HepG2 (cell line): ENCODE measurements around the gene DNTTIP2. TPM values are rescaled to one million over a fixed set of nuclear protein-coding genes. Genes with fewer than 3 reads are reported as not detected.

ENCODE experiments used
- CBFB ChIP-seq: sonication (generic); formaldehyde crosslinking; IDR thresholded peaks from 2 replicates; pipeline ENCODE4 v1.4.0; 2020; ENCODE audit warnings: missing genetic modification reagents
- FOXO1 ChIP-seq: sonication (generic); formaldehyde crosslinking; IDR thresholded peaks from 2 replicates; pipeline ENCODE4 v1.4.0; 2020; ENCODE audit warnings: missing genetic modification reagents
- IRF2 ChIP-seq: IDR thresholded peaks from 2 replicates; pipeline ENCODE4 v1.6.1; 2018; ENCODE audit warnings: missing genetic modification reagents, missing compliant biosample characterization
- NFAT5 ChIP-seq: sonication (generic); formaldehyde crosslinking; IDR thresholded peaks from 2 replicates; pipeline ENCODE4 v1.4.0; 2020; ENCODE audit warnings: missing genetic modification reagents
- NR2C2 ChIP-seq: sonication (generic); formaldehyde crosslinking; IDR thresholded peaks from 2 replicates; pipeline ENCODE4 v1.4.0; 2020; ENCODE audit warnings: missing genetic modification reagents, mild to moderate bottlenecking, moderate library complexity, borderline replicate concordance
- PPARG ChIP-seq: conservative IDR thresholded peaks from 2 replicates; pipeline ENCODE4 v1.6.1; 2016; ENCODE audit warnings: missing biosample characterization, missing genetic modification reagents
- SETDB1 ChIP-seq: sonication (generic); formaldehyde crosslinking; IDR thresholded peaks from 2 replicates; pipeline ENCODE4 v1.5.1; 2020; ENCODE audit warnings: missing genetic modification reagents, mild to moderate bottlenecking, borderline replicate concordance
- TEAD2 ChIP-seq: sonication (generic); formaldehyde crosslinking; IDR thresholded peaks from 2 replicates; pipeline ENCODE4 v1.9.0; 2021; ENCODE audit warnings: missing genetic modification reagents
- ZMYM3 ChIP-seq: sonication (generic); formaldehyde crosslinking; IDR thresholded peaks from 2 replicates; pipeline ENCODE4 v1.5.1; 2020; ENCODE audit warnings: mild to moderate bottlenecking, missing genetic modification reagents
- ZNF235 ChIP-seq: sonication (generic); formaldehyde crosslinking; IDR thresholded peaks from 2 replicates; pipeline ENCODE4 v1.8.1; 2023; ENCODE audit warnings: mild to moderate bottlenecking, missing genetic modification reagents, borderline replicate concordance
- ZNF326 ChIP-seq: sonication (generic); formaldehyde crosslinking; IDR thresholded peaks from 2 replicates; pipeline ENCODE4 v1.4.0; 2020; ENCODE audit warnings: missing genetic modification reagents, borderline replicate concordance
- ZNF33A ChIP-seq: sonication (generic); formaldehyde crosslinking; IDR thresholded peaks from 2 replicates; pipeline ENCODE4 v1.5.1; 2020; ENCODE audit warnings: missing genetic modification reagents, mild to moderate bottlenecking, moderate library complexity, borderline replicate concordance
- ZNF558 ChIP-seq: sonication (generic); formaldehyde crosslinking; IDR thresholded peaks from 2 replicates; pipeline ENCODE4 v1.9.0; 2022; ENCODE audit warnings: mild to moderate bottlenecking, missing genetic modification reagents, borderline replicate concordance
- ZNF598 ChIP-seq: sonication (generic); formaldehyde crosslinking; IDR thresholded peaks from 2 replicates; pipeline ENCODE4 v1.5.1; 2020; ENCODE audit warnings: mild to moderate bottlenecking, missing genetic modification reagents, borderline replicate concordance
- ZNF772 ChIP-seq: sonication (generic); formaldehyde crosslinking; IDR thresholded peaks from 2 replicates; pipeline ENCODE4 v1.5.0; 2020; ENCODE audit warnings: mild to moderate bottlenecking, missing genetic modification reagents
- ZSCAN25 ChIP-seq: sonication (generic); formaldehyde crosslinking; IDR thresholded peaks from 2 replicates; pipeline ENCODE4 v1.8.0; 2022; ENCODE audit warnings: mild to moderate bottlenecking, missing genetic modification reagents
- polyA plus RNA-seq, 8 experiments: library from polyadenylated mRNA; depleted of rRNA in 3 of 8; stranded (reverse) in 7 of 8; unstranded in 1 of 8; fragments of >200 nt; fragmentation: Illumina TruSeq in 4 of 8; extraction: Trizol in 4 of 8; gene quantifications; 2 replicates each; pipeline versions ENCODE4 v1.2.1 to v1.2.3, GENCODE V29; 2011 to 2016; ENCODE audit warnings: low read depth in 4 of 8, missing spikeins in 1 of 8, mixed read lengths in 1 of 8; ENCODE audit not compliant: insufficient read depth in 1 of 8
- total RNA-seq, 5 experiments: library from RNA; depleted of rRNA; stranded (reverse); fragments of >200 nt; fragmentation: Illumina TruSeq; extraction: Trizol; gene quantifications; 2 replicates each; pipeline ENCODE4 v1.2.3, GENCODE V29; 2016; ENCODE audit warnings: low read depth in 1 of 5
- TF ChIP-seq, protein P1 (sequence below): sonication (generic); formaldehyde crosslinking; IDR thresholded peaks from 2 replicates; pipeline ENCODE4 v1.4.0; 2020; ENCODE audit warnings: missing genetic modification reagents
- TF ChIP-seq, protein P2 (sequence below): sonication (generic); formaldehyde crosslinking; IDR thresholded peaks from 2 replicates; pipeline ENCODE4 v1.4.0; 2020; ENCODE audit warnings: mild to moderate bottlenecking, low read depth, missing genetic modification reagents
- TF ChIP-seq, protein P3 (sequence below): sonication (generic); IDR thresholded peaks from 2 replicates; pipeline ENCODE4 v1.6.1; 2016; ENCODE audit warnings: low read depth, borderline replicate concordance

Gene DNTTIP2
- total and polyA plus RNA-seq, 2 of the 13 experiments (the other 11 are each of a cell fraction or from before 2014, with no cell fraction given): 11.4 to 63.3 TPM

DNA sequence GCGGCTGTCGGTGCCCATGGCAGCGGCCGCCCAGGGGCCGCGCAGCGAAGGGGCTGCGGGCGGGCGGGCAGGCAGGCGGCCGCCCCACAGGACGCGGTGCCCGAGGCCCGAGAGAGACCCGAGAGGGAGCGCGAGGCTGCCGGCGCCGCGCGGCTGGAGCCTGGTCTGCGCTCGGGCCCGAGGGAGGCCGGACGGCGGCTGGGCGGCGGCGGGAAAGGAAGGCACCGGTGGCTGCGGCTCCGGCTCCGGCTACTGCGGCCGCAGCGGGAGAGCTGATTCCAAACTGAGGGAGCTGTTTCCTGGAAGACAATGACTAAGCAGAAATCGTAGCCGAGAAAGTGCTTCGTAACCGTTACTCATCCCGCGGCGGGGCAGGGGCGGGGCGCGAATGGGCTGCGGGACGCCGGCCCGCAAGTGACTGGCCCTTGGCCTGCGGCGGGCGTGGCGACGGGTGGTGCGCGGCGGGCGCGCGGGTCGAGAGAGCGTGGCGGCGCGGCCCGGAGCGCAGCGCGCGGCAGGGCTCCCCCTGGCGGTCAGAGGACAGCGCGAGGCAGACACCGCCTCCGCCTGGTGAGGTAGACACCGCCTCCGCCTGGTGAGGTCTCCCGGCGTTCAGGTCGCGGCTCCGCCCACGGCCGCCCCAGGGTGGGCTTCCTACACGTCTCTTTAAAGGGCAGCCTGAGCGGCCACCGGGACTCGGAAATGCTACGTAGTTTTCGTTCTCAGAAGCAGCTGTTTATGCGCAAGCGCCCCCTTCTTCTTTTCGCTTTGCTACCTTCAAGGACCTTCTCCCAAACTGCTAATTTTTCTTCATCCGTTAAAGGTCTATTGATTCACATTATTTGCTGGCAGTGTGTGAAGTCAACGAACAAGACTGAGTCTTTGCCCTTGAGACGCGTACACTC, 30.4 kb upstream of the DNTTIP2 start, which contains the start of gene GCLM (continued):
- TF ChIP-seq NR2C2 (CRISPR knock-in tag) (peak; percentile 59; the same call in 1 of the 2 replicates), CBFB (peak; percentile 67), ZMYM3 (peak; percentile 48; the same call in 1 of the 2 replicates), ZNF598 (CRISPR knock-in tag) (no peak), ZNF33A (CRISPR knock-in tag) (no peak), ZSCAN25 (peak; percentile 70; the same call in 1 of the 2 replicates), ZNF558 (0 out of 2 replicates have a peak, but pooled peaks have one; percentile 29), SETDB1 (no peak), ZNF235 (CRISPR knock-in tag) (no peak), PPARG (CRISPR knock-in tag) (0 out of 2 replicates have a peak, but pooled peaks have one; percentile 32), ZNF326 (no peak), TEAD2 (CRISPR knock-in tag) (no peak), NFAT5 (no peak), ZNF772 (peak; percentile 19; the same call in 1 of the 2 replicates), FOXO1 (CRISPR knock-in tag) (peak; percentile 14; the same call in 1 of the 2 replicates), IRF2 (0 out of 2 replicates have a peak, but pooled peaks have one; percentile 66)
- TF ChIP-seq, protein P1, sequence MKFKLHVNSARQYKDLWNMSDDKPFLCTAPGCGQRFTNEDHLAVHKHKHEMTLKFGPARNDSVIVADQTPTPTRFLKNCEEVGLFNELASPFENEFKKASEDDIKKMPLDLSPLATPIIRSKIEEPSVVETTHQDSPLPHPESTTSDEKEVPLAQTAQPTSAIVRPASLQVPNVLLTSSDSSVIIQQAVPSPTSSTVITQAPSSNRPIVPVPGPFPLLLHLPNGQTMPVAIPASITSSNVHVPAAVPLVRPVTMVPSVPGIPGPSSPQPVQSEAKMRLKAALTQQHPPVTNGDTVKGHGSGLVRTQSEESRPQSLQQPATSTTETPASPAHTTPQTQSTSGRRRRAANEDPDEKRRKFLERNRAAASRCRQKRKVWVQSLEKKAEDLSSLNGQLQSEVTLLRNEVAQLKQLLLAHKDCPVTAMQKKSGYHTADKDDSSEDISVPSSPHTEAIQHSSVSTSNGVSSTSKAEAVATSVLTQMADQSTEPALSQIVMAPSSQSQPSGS (CRISPR knock-in tag): peak; percentile 78
- TF ChIP-seq, protein P2, sequence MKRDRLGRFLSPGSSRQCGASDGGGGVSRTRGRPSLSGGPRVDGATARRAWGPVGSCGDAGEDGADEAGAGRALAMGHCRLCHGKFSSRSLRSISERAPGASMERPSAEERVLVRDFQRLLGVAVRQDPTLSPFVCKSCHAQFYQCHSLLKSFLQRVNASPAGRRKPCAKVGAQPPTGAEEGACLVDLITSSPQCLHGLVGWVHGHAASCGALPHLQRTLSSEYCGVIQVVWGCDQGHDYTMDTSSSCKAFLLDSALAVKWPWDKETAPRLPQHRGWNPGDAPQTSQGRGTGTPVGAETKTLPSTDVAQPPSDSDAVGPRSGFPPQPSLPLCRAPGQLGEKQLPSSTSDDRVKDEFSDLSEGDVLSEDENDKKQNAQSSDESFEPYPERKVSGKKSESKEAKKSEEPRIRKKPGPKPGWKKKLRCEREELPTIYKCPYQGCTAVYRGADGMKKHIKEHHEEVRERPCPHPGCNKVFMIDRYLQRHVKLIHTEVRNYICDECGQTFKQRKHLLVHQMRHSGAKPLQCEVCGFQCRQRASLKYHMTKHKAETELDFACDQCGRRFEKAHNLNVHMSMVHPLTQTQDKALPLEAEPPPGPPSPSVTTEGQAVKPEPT (CRISPR knock-in tag): no peak; the same call in 1 of the 2 replicates
- TF ChIP-seq, protein P3, sequence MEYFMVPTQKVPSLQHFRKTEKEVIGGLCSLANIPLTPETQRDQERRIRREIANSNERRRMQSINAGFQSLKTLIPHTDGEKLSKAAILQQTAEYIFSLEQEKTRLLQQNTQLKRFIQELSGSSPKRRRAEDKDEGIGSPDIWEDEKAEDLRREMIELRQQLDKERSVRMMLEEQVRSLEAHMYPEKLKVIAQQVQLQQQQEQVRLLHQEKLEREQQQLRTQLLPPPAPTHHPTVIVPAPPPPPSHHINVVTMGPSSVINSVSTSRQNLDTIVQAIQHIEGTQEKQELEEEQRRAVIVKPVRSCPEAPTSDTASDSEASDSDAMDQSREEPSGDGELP: no peak
